BJ (cell line): Measurements from ENCODE around the gene SH3RF3. TPM values are rescaled to one million over a fixed set of nuclear protein-coding genes. Genes with fewer than 3 reads are reported as not detected.

Experiments used
- CTCF ChIA-PET: fragments of 350-600 bp; formaldehyde crosslinking; extraction: SDS; loops from one replicate; lab custom pipeline; 2021; ENCODE audit warnings: antibody characterized with exemption, inconsistent platforms; lab: Yijun Ruan, JAX
- POLR2A ChIA-PET: fragments of 300-600 bp; sonication (Branson Sonifier 250); formaldehyde crosslinking; extraction: SDS; loops from one replicate; lab custom pipeline; 2021; ENCODE audit warnings: antibody characterized with exemption; lab: Charles Lee
- DNase-seq: peaks from one replicate; pipeline ENCODE4 v3.0.0-alpha.2; 2011; ENCODE audit warnings: low read depth
- H3K27me3 ChIP-seq: 2 replicates; pipeline ENCODE4 v1.6.0; 2011; ENCODE audit warnings: low read length; ENCODE audit not compliant: control insufficient read depth, insufficient read depth
- H3K36me3 ChIP-seq: 2 replicates; pipeline ENCODE4 v1.5.1; 2011; ENCODE audit warnings: low read length; ENCODE audit not compliant: control insufficient read depth, insufficient read depth
- H3K4me3 ChIP-seq: 2 replicates; pipeline ENCODE4 v1.5.1; 2011; ENCODE audit warnings: low read depth, mild to moderate bottlenecking, control low read depth, low read length
- polyA plus RNA-seq: library from polyadenylated mRNA; depleted of rRNA; stranded (reverse); fragments of >200 nt; gene quantifications from 2 replicates; pipeline ENCODE4 v1.2.3, GENCODE V29; 2011; rRNA removed
- small RNA-seq: library from RNA; depleted of rRNA; stranded (forward); fragments of <200 nt; gene quantifications from one replicate; pipeline ENCODE3, GENCODE V24; 2012; ENCODE audit warnings: low replicate concordance, low read depth; ENCODE audit not compliant: insufficient read length
- TF ChIP-seq, protein P1 (sequence below): IDR thresholded peaks from 2 replicates; pipeline ENCODE4 v1.5.1; 2011; ENCODE audit warnings: low read depth, mild to moderate bottlenecking, control low read depth, inconsistent platforms, low read length, moderate library complexity; ENCODE audit not compliant: insufficient read depth

The SH3RF3 gene
- polyA plus RNA-seq, 1 experiment, result 3.6 TPM

DNA sequence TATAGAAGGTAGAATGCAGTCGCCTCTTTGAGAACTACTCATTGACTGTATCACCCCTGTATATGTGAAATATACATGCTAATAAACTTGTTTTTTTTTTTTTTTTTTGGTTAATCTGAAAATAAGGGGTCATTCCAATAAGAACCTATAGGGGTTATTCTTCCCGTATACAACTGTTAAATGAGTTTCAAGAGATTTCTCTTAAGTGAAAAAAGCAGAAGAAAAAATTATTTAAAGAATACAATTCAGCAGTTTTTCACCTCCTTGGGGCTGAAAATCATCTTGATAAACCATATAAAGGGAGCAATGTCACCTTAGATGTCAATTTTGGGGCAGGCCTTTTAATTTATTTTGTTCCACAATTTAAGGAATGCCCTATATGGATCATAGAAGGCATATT, 418.3 kb downstream of the SH3RF3 start:
- ChIA-PET CTCF (interaction anchor here (0.7 to 7.1 kb wide), 19 partner anchors 13 to 359 kb away, joined by 3 to 92 read pairs (median 6); partner anchors contain the start of genes SEPTIN10 and SOWAHC), POLR2A (no interaction called here)
- Histone ChIP-seq H3K27me3 (no peaks in the 10 kb centered on the region), H3K4me3 (no peak overlapping the region), H3K36me3 (peaks cover 3% of the 10 kb centered on the region)
- TF ChIP-seq, protein P1, sequence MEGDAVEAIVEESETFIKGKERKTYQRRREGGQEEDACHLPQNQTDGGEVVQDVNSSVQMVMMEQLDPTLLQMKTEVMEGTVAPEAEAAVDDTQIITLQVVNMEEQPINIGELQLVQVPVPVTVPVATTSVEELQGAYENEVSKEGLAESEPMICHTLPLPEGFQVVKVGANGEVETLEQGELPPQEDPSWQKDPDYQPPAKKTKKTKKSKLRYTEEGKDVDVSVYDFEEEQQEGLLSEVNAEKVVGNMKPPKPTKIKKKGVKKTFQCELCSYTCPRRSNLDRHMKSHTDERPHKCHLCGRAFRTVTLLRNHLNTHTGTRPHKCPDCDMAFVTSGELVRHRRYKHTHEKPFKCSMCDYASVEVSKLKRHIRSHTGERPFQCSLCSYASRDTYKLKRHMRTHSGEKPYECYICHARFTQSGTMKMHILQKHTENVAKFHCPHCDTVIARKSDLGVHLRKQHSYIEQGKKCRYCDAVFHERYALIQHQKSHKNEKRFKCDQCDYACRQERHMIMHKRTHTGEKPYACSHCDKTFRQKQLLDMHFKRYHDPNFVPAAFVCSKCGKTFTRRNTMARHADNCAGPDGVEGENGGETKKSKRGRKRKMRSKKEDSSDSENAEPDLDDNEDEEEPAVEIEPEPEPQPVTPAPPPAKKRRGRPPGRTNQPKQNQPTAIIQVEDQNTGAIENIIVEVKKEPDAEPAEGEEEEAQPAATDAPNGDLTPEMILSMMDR, result no peak
- no peak for DNase-seq

DNA sequence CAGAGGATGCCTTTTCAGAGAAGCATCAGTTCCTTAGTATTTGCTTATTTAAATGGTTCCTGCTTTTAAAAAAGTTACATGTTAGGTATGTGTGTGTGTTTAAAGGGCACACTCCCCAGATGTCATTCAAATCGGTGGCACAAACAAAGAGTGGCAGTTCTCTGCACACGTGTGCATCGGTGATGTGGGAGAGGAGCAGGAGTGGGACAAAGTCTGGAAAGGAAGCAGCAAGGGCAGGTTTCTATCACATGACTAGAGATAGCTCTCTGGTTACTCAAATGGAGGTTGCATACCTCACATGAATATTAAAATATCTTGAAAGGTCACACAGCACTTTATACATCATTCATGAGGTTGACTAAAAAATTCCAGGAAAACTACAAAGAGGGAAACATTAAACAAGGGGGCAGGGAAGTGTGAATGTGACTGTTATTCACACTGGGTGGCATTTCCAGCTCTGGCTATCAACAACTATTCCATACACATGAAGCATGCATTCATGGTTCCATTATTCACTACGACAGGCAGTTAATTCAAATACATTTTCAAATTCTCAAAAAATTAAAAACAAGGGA, 420.1 kb downstream of the SH3RF3 start:
- peaks cover 3% of the 10 kb centered on the region for H3K36me3 ChIP-seq
- CTCF ChIA-PET, result interaction anchor here (0.9 to 7.1 kb wide), 3 partner anchors 66 to 186 kb away, joined by 4 to 92 read pairs (median 4); no protein-coding TSS in a partner anchor
- no peak overlapping the region for H3K4me3 ChIP-seq
- TF ChIP-seq, protein P1, result no peak
- DNase-seq, result no peak
- POLR2A ChIA-PET, result no interaction called here
- H3K27me3 ChIP-seq, result no peaks in the 10 kb centered on the region

Small RNAs within 50 kb of the gene (small RNA-seq; reads per million reads assigned to genes)
- gene MIR4265 (not detected), gene MIR4266 (not detected), gene RF00017 (not detected), gene SNRPGP9 (not detected)

Other genes with a start within 250 kb of the SH3RF3 start
- not detected in 2 replicates for gene EDAR, start 140.0 kb upstream of the SH3RF3 start, polyA plus RNA-seq